SKM-1 (cell line): Measurements from ENCODE around the gene BICD1.
A peak's percentile ranks its signal among the peaks of the same experiment; 100 is the strongest.
"Not testable (repeated sequence)": the region's sequence is repeated elsewhere in the genome, so short reads cannot be mapped to it uniquely, and the experiment has no call there.

Experiments used
- DNase-seq: peaks from one replicate; lab custom pipeline; 2025; ENCODE audit not compliant: unreplicated experiment; lab: John Stamatoyannopoulos, UW

Gene BICD1

GRCh38 chr12:32106517-32107358 is at the start of gene BICD1:
BICD1 (plus strand) TSS chr12:32106847; CDS start chr12:32107332, 485 bp downstream.
- DNase-seq = peak; percentile 16

- no peak for DNase-seq
Measured at GRCh38 chr12:32061033-32061432, 45.6 kb upstream of the BICD1 start.

GRCh38 chr12:32062881-32063280 is 43.8 kb upstream of the BICD1 start:
- DNase-seq = no peak

- DNase-seq = no peak
Measured at GRCh38 chr12:32063796-32064195, 42.9 kb upstream of the BICD1 start.

GRCh38 chr12:32066206-32066605 is 40.4 kb upstream of the BICD1 start:
- DNase-seq = no peak

GRCh38 chr12:32069071-32069470 is 37.6 kb upstream of the BICD1 start:
- DNase-seq = no peak

- no peak for DNase-seq
Measured at GRCh38 chr12:32069731-32070130, 36.9 kb upstream of the BICD1 start.

- no peak for DNase-seq
Measured at GRCh38 chr12:32070370-32070769, 36.3 kb upstream of the BICD1 start.

GRCh38 chr12:32072102-32072501 is 34.5 kb upstream of the BICD1 start:
- no peak for DNase-seq

GRCh38 chr12:32074432-32074831 is 32.2 kb upstream of the BICD1 start:
- DNase-seq = no peak

- no peak for DNase-seq
Measured at GRCh38 chr12:32076941-32077340, 29.7 kb upstream of the BICD1 start.

GRCh38 chr12:32080435-32080834 is 26.2 kb upstream of the BICD1 start:
- DNase-seq = no peak

GRCh38 chr12:32083489-32083888 is 23.2 kb upstream of the BICD1 start:
- DNase-seq = no peak

- no peak for DNase-seq
Measured at GRCh38 chr12:32084017-32084688, 22.5 kb upstream of the BICD1 start.

- no peak for DNase-seq
Measured at GRCh38 chr12:32084753-32085152, 21.9 kb upstream of the BICD1 start.

GRCh38 chr12:32087306-32087705 is 19.3 kb upstream of the BICD1 start:
- no peak for DNase-seq

- no peak for DNase-seq
Measured at GRCh38 chr12:32089156-32089555, 17.5 kb upstream of the BICD1 start.

GRCh38 chr12:32089586-32089985 is 17.1 kb upstream of the BICD1 start:
- DNase-seq = no peak

GRCh38 chr12:32091696-32092095 is 15.0 kb upstream of the BICD1 start:
- DNase-seq = no peak

GRCh38 chr12:32098112-32098511 is 8.5 kb upstream of the BICD1 start:
- DNase-seq = no peak

GRCh38 chr12:32099275-32099674 is 7.4 kb upstream of the BICD1 start:
- not testable (repeated sequence) for DNase-seq

- no peak for DNase-seq
Measured at GRCh38 chr12:32100361-32100760, 6.3 kb upstream of the BICD1 start.
